GM18870 (cell line): ENCODE measurements around the gene ARCN1.

Experiments used
- ATAC-seq: cut with Tn5 transposase; IDR thresholded peaks from one replicate; pipeline ENCODE4 v1.9.1; 2021; ENCODE audit warnings: moderate library complexity; ENCODE audit not compliant: unreplicated experiment

ARCN1 gene

DNA sequence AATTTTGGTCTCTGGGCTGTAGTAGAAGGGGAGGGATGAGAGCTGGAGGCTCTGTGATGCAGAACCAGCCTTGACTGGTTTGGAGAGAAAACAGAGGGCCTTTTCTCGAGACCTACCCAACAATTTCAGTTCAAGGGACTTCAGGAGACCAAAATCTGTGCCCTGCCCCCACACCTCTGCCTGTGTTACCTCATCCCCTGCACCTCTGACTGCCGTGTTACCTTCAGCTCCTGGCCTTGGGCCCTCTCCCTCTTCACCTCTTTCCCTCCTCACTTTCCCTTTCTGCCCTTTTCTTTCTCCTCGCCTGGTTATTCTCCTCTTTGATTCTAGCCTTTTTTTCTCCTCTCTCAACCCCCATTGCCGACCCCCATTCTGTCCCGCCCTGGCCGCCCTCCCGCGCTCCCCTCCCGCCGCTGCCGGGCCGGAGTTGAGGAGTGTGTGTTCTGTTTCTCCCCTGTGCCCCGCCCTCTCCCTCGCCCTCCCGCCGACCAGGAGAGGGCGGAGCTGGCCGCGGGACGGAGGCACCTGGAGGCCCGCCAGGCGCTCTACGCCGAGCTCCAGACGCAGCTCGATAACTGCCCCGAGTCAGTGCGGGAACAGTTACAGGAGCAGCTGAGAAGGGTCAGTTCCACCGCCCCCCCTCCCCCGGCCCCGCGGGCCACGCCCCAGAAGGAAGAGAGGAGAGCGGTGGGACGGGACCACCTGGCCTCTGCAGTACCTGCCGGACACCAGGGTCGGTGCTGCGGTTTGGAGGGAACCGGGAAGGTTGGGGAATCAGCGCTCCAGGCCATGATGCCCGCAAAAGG lies 62.4 kb downstream of the ARCN1 start:
- no peak for ATAC-seq

DNA sequence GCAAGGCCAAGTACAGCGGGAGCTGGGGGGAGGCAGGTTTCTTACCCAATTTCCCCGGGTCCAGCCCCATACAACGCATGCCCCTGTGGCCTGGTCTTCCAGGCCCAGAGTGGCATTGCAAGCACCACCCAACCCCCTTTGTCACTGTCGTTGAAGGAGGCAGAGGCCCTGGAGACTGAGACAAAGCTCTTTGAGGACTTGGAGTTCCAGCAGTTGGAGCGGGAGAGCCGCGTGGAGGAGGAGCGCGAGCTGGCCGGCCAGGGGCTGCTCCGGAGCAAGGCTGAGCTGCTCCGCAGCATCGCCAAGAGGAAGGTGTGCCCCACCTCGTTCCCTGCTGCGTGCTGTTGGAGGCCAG lies 63.0 kb downstream of the ARCN1 start:
- no peak for ATAC-seq

- no peak for ATAC-seq
These were observed 63.4 kb downstream of the ARCN1 start for GRCh38 chr11:118635642-118636041.

- no peak for ATAC-seq
These were observed 64.5 kb downstream of the ARCN1 start for GRCh38 chr11:118636569-118637290.

GRCh38 chr11:118638726-118639125 lies 66.5 kb downstream of the ARCN1 start:
- ATAC-seq: no peak

DNA sequence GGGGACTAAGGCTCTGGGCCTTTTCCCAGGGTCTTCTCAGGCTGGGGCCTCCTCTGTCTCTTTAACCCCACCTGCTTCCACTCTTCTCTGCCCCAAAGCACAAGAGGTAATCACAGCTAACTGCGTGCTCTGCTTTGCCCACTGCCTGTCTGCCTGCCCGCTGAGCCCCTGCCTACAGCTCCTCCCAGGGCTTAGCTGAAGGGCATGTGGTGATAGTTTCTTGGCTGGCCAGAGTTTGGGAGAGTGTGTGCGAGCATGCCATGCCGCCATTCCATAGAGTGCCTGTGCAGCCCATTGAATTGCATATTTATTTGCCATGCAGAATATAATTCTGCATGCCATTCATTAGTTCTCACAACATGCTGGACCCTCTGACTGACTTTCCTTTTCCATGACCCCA lies 67.7 kb downstream of the ARCN1 start:
- no peak for ATAC-seq

DNA sequence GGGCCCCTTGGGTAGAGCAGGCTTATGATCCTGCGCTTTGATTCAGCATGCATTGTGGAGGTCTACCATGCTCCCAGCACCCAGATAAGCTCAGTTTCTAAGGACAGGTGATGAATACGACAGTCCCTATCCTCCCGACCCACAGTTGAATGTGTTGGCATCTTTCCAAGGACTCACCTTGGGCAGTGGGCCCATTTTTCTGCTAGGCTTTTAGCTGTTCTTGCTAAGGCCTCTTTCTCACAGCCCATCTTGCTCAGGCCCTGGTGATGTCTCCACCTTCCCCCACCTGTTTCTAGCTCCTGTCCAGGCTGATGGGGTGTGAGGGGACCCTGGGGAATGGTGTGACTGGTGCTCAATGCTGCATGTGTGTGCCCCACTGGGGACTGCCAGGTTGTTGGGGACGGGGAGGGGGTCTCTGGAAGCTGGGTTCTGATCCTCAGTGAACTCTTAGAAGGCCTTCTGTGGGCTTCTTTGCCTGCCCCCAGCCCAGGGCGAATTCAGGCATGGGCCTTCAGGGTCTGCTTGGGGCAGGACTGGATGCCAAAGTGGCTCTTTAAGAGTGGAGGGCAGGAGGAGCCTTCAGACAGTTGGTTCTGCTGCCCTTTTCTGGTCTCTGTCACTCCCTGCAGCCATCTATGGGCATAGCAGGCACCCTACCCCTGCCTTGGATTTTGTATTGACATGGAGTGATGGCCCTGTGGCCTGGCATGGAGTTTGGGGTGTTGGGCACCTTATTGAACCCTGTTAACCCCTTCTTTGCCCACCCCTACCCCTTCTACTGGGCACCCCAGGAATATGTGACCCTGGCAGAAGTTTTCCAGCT lies 68.3 kb downstream of the ARCN1 start:
- ATAC-seq: no peak

DNA sequence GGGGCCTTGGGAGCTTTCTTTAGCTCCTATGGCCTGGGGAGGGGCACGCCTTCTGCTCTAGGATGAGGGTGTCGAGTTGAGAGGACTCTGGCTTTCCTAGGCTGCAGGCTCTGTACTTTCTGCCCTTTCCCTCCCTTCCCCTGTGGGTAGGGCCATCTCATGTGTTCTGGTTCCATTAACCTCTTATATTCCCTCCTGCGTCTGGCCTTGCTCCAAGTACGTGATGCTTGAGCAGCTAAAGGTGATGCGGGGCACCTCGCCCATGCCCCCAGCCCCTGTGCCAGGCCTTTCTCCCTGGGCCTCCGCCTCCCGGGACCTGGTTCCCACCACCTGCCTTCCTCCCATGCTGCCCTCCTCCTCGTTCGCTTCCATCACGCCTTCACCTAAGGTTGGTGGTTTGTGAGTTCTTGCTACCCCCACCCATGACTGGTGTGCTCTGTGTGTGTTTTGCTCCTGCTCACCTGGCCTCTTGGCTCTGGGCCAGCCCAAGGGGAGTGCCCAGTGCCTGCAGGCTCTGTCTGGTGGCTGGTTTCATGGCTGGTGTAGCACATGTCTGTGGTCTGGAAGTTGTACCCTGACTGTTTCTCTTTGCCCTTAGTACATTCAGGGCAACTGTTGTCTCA lies 69.3 kb downstream of the ARCN1 start:
- no peak for ATAC-seq

- ATAC-seq: no peak
These were observed 71.2 kb downstream of the ARCN1 start for GRCh38 chr11:118643142-118643994.

DNA sequence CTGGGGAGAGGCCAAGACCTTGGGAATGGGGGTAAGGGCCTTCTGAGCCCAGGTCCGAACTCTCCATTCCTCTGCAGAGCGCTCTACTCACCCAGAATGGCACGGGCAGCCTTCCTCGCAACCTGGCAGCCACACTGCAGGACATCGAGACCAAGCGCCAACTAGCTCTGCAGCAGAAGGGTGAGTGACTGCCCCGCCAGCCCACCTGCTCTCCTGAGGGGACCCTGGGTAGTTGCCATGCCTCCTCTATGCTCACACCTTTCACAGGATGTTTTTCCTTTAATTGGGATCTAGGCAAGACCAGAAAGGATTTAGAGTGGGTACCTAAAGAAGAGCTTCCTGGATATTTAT lies 71.8 kb downstream of the ARCN1 start:
- no peak for ATAC-seq

GRCh38 chr11:118644496-118644895 lies 72.3 kb downstream of the ARCN1 start:
- ATAC-seq: no peak

DNA sequence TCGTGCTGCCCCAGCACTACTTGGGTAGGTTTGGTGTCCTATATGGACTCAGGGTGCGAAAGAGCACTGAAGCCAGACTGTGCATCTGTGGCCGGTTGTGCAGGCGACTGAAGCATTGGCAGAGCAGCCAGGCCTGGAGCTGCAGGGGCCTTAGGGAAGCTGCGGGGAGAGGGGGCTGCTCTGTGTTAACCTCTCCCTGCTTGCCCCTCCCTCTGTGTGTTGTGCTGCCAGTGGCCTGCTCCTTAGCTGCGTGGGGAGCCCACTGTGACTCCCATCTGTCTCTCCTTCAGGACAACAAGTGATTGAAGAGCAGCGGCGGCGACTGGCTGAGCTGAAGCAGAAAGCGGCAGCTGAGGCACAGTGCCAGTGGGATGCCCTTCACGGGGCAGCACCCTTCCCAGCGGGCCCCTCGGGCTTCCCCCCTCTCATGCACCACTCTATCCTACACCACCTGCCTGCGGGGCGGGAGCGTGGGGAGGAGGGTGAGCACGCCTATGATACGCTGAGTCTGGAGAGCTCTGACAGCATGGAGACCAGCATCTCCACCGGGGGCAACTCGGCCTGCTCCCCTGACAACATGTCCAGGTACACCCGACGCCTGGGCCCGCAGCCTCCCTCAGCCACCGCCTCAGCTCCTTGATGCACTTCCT lies 73.0 kb downstream of the ARCN1 start:
- ATAC-seq: no peak

DNA sequence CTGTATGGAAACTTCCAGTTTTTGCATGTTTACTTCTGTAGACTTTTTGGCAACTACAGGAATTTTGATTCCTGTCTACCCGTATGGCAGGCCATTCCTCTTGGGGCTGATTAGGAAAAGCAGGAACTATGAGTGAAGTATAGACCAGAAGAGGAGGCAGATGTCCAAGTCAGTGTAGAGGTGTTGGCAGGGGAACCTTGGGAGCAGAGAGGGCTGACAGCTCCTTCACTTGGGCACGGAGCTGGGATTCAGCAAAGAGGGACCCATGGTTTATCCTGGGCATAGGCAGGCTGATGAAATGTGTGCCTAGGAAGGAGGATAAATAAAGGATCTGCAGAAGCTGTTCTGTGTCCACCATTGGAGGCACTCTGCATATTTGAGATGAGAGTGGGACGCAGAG lies 74.2 kb downstream of the ARCN1 start:
- no peak for ATAC-seq

DNA sequence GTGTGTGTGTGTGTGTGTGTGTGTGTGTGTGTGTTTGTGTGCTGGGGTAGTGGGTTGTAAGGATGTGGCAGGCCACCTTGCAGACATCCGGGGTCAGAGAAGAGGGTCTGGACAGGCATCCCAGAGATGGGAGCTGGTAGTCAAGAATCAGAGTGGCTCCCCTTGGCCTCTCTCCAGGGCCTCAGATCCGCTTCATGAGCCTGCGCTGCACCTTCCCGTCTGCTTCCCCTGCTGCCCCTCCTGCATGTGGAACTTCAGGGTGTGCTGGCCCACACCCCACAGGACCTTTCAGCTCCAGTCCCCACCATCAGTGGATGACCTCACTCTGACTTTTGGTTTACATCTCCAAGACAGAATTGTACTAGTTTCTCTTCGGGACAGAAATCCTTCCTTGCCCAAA lies 76.1 kb downstream of the ARCN1 start:
- ATAC-seq: no peak

DNA sequence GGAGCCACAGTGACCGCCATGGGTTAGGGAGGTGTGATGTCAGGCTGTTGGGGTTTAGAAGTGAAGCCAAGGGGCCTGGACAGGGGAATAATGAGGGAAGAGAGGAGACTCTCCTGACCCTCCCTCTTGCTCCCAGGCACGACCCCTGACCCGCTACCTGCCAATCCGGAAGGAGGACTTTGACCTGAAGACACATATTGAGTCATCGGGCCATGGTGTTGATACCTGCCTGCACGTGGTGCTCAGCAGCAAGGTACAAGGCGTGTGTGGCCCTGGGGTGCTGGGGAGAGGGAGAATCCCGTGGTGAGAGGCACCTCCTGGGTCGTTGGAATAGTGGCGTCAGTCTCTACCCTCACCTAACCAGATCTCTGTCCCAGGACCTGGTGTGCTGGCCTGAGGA lies 77.7 kb downstream of the ARCN1 start:
- no peak for ATAC-seq

DNA sequence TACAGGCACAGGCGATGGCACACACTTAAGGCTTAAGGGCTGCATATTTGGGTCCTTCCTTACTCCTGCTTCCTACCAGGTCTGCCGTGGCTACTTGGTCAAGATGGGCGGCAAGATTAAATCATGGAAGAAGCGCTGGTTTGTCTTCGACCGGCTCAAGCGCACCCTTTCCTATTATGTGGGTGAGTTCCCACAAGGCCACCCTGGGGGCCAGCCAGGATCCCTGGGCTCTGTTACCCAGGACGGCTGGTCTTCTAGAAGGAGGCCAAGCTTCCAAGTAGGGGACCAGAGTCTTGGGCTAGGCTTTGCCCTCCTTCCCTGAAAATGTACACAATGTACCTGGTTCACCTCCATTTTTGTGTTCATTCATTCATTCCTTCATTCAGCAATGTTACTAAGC lies 78.2 kb downstream of the ARCN1 start:
- ATAC-seq: no peak

DNA sequence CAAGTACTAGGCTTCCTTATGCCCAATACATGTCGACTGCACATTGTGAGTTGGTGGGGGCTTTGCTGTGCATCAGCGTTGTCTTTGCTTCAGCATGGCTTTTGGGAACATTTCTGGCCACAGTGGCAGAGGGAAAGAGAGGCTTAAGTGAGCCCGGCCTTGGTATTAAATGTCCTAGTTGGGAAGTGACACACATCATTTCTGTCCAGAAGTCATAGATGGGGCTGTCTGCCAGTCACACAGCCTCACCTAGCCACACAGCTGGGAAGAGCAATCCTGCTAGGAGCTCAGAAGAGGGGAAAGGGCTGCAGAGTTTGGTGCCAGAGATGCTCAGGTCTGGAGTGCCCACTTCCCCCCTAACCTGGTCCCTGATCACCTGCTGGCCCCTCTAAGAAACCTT lies 79.6 kb downstream of the ARCN1 start:
- no peak for ATAC-seq
